HepG2 (cell line): ENCODE results near the gene KLRK1. TPM values are rescaled to one million over a fixed set of nuclear protein-coding genes. Genes with fewer than 3 reads are reported as not detected.

Experiments used
- DDIT3 ChIP-seq: sonication (generic); formaldehyde crosslinking; IDR thresholded peaks from 2 replicates; pipeline ENCODE4 v1.4.0; 2020; ENCODE audit warnings: mild to moderate bottlenecking, missing genetic modification reagents
- DNMT3B ChIP-seq: conservative IDR thresholded peaks from 2 replicates; pipeline ENCODE4 v1.6.1; 2016; ENCODE audit warnings: missing biosample characterization, control low read depth
- FOXC1 ChIP-seq: sonication (generic); formaldehyde crosslinking; IDR thresholded peaks from 2 replicates; pipeline ENCODE4 v1.8.0; 2022; ENCODE audit warnings: mild to moderate bottlenecking, missing genetic modification reagents, borderline replicate concordance
- GABPB1 ChIP-seq: IDR thresholded peaks from 2 replicates; pipeline ENCODE4 v1.6.1; 2016; ENCODE audit warnings: mild to moderate bottlenecking, missing genetic modification reagents, moderate library complexity, missing compliant biosample characterization
- GATAD1 ChIP-seq: IDR thresholded peaks from 2 replicates; pipeline ENCODE4 v1.6.1; 2016; ENCODE audit warnings: missing genetic modification reagents, missing compliant biosample characterization
- HNF4A ChIP-seq: sonication (generic); formaldehyde crosslinking; IDR thresholded peaks from 2 replicates; pipeline ENCODE4 v1.4.0; 2020; ENCODE audit warnings: missing genetic modification reagents
- IKZF4 ChIP-seq: sonication (generic); formaldehyde crosslinking; IDR thresholded peaks from 2 replicates; pipeline ENCODE4 v1.5.1; 2020; ENCODE audit warnings: borderline replicate concordance, mild to moderate bottlenecking, low read depth, missing genetic modification reagents; ENCODE audit errors: not compliant biosample characterization
- KDM1A ChIP-seq: IDR thresholded peaks from 2 replicates; pipeline ENCODE4 v1.6.1; 2016; ENCODE audit warnings: missing compliant biosample characterization
- MAX ChIP-seq: IDR thresholded peaks from 2 replicates; pipeline ENCODE4 v1.6.1; 2012; ENCODE audit warnings: inconsistent platforms
- MYC ChIP-seq: sonication (generic); formaldehyde crosslinking; IDR thresholded peaks from 2 replicates; pipeline ENCODE4 v1.9.0; 2021; ENCODE audit warnings: missing genetic modification reagents, borderline replicate concordance
- PITX1 ChIP-seq: sonication (generic); formaldehyde crosslinking; IDR thresholded peaks from 2 replicates; pipeline ENCODE4 v1.5.1; 2020; ENCODE audit warnings: mild to moderate bottlenecking, missing genetic modification reagents
- RBM39 ChIP-seq: fragments of 200-400 bp; formaldehyde crosslinking; IDR thresholded peaks from one replicate; pipeline ENCODE4 v1.6.1; 2018; ENCODE audit warnings: antibody characterized with exemption, mild to moderate bottlenecking, low read depth, low read length; ENCODE audit not compliant: poor library complexity, severe bottlenecking
- TCF7L2 ChIP-seq: IDR thresholded peaks from 2 replicates; pipeline ENCODE4 v1.6.1; 2011; ENCODE audit warnings: mild to moderate bottlenecking, low read depth, low read length, moderate library complexity
- ZBTB34 ChIP-seq: sonication (generic); formaldehyde crosslinking; IDR thresholded peaks from 2 replicates; pipeline ENCODE4 v1.8.0; 2022; ENCODE audit warnings: mild to moderate bottlenecking, missing genetic modification reagents
- ZBTB49 ChIP-seq: sonication (generic); formaldehyde crosslinking; IDR thresholded peaks from 2 replicates; pipeline ENCODE4 v1.4.0; 2020; ENCODE audit warnings: missing genetic modification reagents, borderline replicate concordance
- ZSCAN5A ChIP-seq: sonication (generic); formaldehyde crosslinking; IDR thresholded peaks from 2 replicates; pipeline ENCODE4 v1.8.0; 2022; ENCODE audit warnings: mild to moderate bottlenecking, missing genetic modification reagents, borderline replicate concordance
- polyA plus RNA-seq, 8 experiments: library from polyadenylated mRNA; depleted of rRNA in 3 of 8; stranded (reverse) in 7 of 8; unstranded in 1 of 8; fragments of >200 nt; fragmentation: Illumina TruSeq in 4 of 8; extraction: Trizol in 4 of 8; gene quantifications; 2 replicates each; pipeline versions ENCODE4 v1.2.1 to v1.2.3, GENCODE V29; 2011 to 2016; ENCODE audit warnings: low read depth in 4 of 8, missing spikeins in 1 of 8, mixed read lengths in 1 of 8; ENCODE audit not compliant: insufficient read depth in 1 of 8
- total RNA-seq, 5 experiments: library from RNA; depleted of rRNA; stranded (reverse); fragments of >200 nt; fragmentation: Illumina TruSeq; extraction: Trizol; gene quantifications; 2 replicates each; pipeline ENCODE4 v1.2.3, GENCODE V29; 2016; ENCODE audit warnings: low read depth in 1 of 5
- TF ChIP-seq, protein P1 (sequence below): IDR thresholded peaks from 2 replicates; pipeline ENCODE4 v1.6.1; 2016; ENCODE audit warnings: mild to moderate bottlenecking, missing biosample characterization, missing genetic modification reagents
- TF ChIP-seq, protein P2 (sequence below): sonication (generic); formaldehyde crosslinking; conservative IDR thresholded peaks from 2 replicates; pipeline ENCODE4 v1.4.0; 2020; ENCODE audit warnings: missing genetic modification reagents
- TF ChIP-seq, protein P3 (sequence below): IDR thresholded peaks from 2 replicates; pipeline ENCODE4 v1.6.1; 2016; ENCODE audit warnings: control low read depth

The KLRK1 gene
- total and polyA plus RNA-seq, 2 of the 13 experiments (the other 11 are each of a cell fraction or from before 2014, with no cell fraction given) = not detected

- TF ChIP-seq PITX1 (CRISPR knock-in tag) (0 out of 2 replicates have a peak, but pooled peaks have one; percentile 28), DNMT3B (CRISPR knock-in tag) (no peak), KDM1A (CRISPR knock-in tag) (no peak), RBM39 (no peak), GABPB1 (CRISPR knock-in tag) (no peak), GATAD1 (CRISPR knock-in tag) (no peak), ZBTB34 (CRISPR knock-in tag) (no peak), HNF4A (CRISPR knock-in tag) (no peak), MAX (no peak; the same call in 1 of the 2 replicates), ZBTB49 (CRISPR knock-in tag) (no peak), IKZF4 (peak; percentile 73), TCF7L2 (no peak), ZSCAN5A (CRISPR knock-in tag) (no peak), FOXC1 (CRISPR knock-in tag) (no peak), MYC (CRISPR knock-in tag) (no peak), DDIT3 (CRISPR knock-in tag) (no peak)
- TF ChIP-seq, protein P1, sequence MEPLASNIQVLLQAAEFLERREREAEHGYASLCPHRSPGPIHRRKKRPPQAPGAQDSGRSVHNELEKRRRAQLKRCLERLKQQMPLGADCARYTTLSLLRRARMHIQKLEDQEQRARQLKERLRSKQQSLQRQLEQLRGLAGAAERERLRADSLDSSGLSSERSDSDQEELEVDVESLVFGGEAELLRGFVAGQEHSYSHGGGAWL (CRISPR knock-in tag) = 0 out of 2 replicates have a peak, but pooled peaks have one; percentile 39
- TF ChIP-seq, protein P2, sequence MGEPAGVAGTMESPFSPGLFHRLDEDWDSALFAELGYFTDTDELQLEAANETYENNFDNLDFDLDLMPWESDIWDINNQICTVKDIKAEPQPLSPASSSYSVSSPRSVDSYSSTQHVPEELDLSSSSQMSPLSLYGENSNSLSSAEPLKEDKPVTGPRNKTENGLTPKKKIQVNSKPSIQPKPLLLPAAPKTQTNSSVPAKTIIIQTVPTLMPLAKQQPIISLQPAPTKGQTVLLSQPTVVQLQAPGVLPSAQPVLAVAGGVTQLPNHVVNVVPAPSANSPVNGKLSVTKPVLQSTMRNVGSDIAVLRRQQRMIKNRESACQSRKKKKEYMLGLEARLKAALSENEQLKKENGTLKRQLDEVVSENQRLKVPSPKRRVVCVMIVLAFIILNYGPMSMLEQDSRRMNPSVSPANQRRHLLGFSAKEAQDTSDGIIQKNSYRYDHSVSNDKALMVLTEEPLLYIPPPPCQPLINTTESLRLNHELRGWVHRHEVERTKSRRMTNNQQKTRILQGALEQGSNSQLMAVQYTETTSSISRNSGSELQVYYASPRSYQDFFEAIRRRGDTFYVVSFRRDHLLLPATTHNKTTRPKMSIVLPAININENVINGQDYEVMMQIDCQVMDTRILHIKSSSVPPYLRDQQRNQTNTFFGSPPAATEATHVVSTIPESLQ (CRISPR knock-in tag) = no peak
- TF ChIP-seq, protein P3, sequence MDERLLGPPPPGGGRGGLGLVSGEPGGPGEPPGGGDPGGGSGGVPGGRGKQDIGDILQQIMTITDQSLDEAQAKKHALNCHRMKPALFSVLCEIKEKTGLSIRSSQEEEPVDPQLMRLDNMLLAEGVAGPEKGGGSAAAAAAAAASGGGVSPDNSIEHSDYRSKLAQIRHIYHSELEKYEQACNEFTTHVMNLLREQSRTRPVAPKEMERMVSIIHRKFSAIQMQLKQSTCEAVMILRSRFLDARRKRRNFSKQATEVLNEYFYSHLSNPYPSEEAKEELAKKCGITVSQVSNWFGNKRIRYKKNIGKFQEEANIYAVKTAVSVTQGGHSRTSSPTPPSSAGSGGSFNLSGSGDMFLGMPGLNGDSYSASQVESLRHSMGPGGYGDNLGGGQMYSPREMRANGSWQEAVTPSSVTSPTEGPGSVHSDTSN = no peak
Observed at GRCh38 chr12:10363914-10364814, 25.7 kb downstream of the KLRK1 start (continued).
